ENCODE results near the gene PARP16. TPM values are rescaled to one million over a fixed set of nuclear protein-coding genes. Genes with fewer than 3 reads are reported as not detected.

Gene PARP16
- total RNA-seq, 1 donor from 2014 or later: 3.5 TPM

DNA sequence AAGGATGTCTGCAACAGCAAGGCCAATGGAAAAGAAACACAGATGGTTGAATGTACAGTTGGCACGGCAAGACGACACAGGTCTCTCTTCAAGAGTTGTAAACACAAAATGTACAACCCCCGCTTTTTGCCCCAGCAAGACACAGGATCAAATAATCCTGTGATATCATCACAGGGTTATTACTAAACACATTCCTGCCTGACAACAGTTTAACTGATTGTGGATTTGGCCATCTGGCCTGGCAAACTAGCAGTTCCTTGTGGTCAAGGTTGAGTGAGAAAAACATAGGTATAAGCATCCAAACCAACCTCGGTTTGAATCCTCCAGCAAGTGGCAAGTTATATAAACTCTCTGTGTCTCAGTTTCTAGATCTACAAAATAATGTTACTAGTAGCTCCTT lies 23.4 kb downstream of the PARP16 start:
- no peak for TF ChIP-seq CTCF (conservative IDR thresholded peaks at IDR 0.05; ENCODE audit: low read depth, low read length)
- DNase-seq (ENCODE audit: low read depth): no peak
- no peak overlapping the region for H3K4me3 ChIP-seq (ENCODE audit: low read depth, low read length)

DNA sequence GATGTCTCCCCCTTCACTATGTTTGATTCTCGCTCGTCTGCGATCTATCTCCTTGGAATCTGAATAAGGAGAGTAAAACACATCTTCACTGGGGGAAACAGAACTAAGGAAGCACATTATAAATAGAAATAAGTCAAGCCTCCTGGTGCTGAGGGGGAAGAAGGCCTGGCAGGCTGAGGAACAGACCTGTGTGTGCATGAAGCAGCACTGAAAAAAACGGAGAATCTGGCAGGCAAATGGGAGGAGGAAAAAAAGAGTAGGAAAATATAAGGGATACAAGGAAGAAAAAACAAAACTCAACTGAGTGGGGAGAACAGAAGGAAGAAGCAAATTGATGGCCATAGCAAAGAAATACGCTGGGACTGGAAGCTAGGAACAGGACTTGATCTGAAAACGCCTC lies 25.7 kb downstream of the PARP16 start:
- DNase-seq (ENCODE audit: low read depth): no peak
- no peak for TF ChIP-seq CTCF (conservative IDR thresholded peaks at IDR 0.05; ENCODE audit: low read depth, low read length)
- no peak overlapping the region for H3K4me3 ChIP-seq (ENCODE audit: low read depth, low read length)

DNA sequence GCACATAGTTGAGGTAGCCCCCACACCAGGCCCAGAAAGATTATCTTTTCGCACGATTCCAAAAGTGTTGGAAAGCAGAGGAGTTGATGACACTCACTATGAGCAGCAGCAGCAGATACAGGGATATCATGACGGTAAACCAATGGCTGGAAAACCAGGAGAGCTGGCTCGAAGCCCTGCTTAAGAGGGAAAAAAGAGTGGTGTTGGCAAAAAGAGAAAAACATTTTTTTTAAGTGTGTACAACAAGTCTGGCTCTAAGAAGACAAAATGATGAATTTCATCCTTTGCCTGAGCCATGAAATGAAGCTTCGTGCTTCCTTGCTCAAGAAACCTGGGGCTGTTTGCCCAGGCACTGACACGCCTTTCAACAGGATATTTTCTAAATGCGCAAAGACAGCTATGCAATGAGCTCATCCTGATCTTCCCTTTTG lies 27.3 kb downstream of the PARP16 start:
- no peak for TF ChIP-seq CTCF (conservative IDR thresholded peaks at IDR 0.05; ENCODE audit: low read depth, low read length)

DNA sequence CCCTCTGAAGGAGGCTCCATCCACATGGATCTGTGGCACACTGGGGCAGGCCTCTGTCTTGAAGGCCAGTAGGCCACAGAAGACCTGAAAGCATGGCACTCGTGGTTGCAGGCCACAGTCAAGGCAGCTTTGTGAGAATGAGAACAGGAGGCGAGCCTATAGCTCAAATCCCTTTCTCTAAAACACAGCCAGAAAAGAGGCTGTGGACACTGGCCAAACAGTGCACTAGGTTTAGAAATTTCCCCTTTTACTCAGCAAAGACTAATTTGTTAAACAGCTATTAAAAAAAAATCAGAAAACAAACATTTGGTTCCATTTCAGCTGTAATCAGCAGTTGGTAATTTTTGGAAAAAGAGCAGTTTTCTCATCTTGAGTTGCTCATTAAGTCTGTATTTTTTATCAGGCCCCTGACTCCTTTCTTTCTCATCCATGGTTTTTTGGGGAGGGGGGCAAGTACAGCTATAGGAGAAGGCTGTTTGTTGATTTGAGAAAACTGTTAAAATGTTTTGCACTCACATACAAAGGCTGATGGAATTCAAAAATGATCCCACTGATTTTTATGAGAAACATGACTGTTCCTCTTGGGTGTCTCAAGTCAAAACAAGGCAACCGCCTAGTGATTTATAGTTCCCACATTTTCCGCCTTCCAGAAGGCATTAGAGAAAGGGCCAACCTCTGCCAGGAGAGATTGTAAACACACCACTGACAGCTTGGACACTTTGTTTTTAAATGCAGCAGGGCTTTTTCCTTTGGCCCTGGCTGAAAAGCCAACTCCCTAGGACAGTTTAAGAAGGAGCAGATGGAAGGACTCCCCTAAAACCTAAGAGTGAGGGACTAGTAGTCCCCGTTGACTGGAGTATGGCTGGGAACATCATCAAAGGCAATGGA lies 28.1 kb downstream of the PARP16 start:
- no peak for TF ChIP-seq CTCF (conservative IDR thresholded peaks at IDR 0.05; ENCODE audit: low read depth, low read length)
- no peak overlapping the region for H3K4me3 ChIP-seq (ENCODE audit: low read depth, low read length)
- DNase-seq (ENCODE audit: low read depth): no peak

More for the DNA sequence above, 27.3 kb downstream of the PARP16 start:
- no peak overlapping the region for H3K4me3 ChIP-seq (ENCODE audit: low read depth, low read length)
- no peak for DNase-seq (ENCODE audit: low read depth)

DNA sequence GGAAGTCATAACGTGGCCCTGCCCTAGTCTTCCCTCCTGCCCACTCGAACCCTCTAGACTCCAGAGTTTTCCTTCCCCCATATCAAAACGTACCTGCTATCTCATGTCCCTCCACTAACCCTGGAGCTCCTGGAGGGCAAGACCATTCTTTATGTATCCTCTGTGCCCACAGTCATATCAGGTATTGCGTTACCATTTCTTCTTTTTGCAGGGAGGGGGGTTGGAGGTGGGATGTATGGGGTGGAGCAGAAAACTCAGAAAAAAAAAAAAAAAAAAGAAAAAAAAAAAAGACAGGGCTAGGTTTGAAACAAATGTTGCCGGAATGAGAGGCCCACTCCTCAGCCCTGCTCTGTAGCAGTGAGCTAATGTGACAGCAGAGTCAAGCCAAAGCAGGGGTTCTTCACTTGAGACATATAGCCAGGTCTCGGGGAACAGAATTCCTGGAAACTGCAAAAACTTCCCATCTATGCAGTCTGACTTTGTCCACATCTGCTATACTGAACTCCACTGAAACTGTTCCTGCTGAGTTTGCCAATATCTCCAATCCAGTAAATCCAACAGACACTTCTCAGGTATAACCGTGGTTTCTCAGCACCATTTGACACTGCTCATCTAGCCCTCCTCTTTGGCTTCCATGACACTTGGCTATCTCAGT lies 31.1 kb downstream of the PARP16 start:
- no peak for DNase-seq (ENCODE audit: low read depth)
- TF ChIP-seq CTCF (conservative IDR thresholded peaks at IDR 0.05; ENCODE audit: low read depth, low read length): no peak

GRCh38 chr15:65254758-65255157 lies 31.9 kb downstream of the PARP16 start:
- no peak overlapping the region for H3K4me3 ChIP-seq (ENCODE audit: low read depth, low read length)
- TF ChIP-seq CTCF (conservative IDR thresholded peaks at IDR 0.05; ENCODE audit: low read depth, low read length): no peak
- no peak for DNase-seq (ENCODE audit: low read depth)

More for the DNA sequence above, 31.1 kb downstream of the PARP16 start:
- no peak overlapping the region for H3K4me3 ChIP-seq (ENCODE audit: low read depth, low read length)

Data from epithelial cell of proximal tubule (primary cell).